Gastroesophageal sphincter (tissue), 3 donors: Measurements from ENCODE around the gene SIGLEC7.

Source experiments
- EP300 ChIP-seq: sonication (generic); formaldehyde crosslinking; IDR thresholded peaks from one replicate; pipeline ENCODE4 v1.6.1; 2017; ENCODE audit warnings: antibody characterized with exemption, mild to moderate bottlenecking
- POLR2A ChIP-seq, 2 donors: fragments of 450-650 bp; IDR thresholded peaks; one replicate each; pipeline ENCODE4 v1.6.1; 2017; ENCODE audit warnings: antibody characterized with exemption in 2 of 2, mild to moderate bottlenecking in 2 of 2, moderate library complexity in 1 of 2
- POLR2AphosphoS5 ChIP-seq: sonication (generic); formaldehyde crosslinking; IDR thresholded peaks from one replicate; pipeline ENCODE4 v1.6.1; 2017; ENCODE audit warnings: antibody characterized with exemption
- TF ChIP-seq, protein P1 (sequence below), 4 experiments: fragments of 200-600 bp in 2 of 4; fragments of 450-650 bp in 2 of 4; sonication (generic) in 1 of 4; IDR thresholded peaks; one replicate each; pipeline ENCODE4 v1.5.1; 2017 to 2019; ENCODE audit warnings: antibody characterized with exemption in 4 of 4, mild to moderate bottlenecking in 2 of 4, moderate library complexity in 2 of 4

DNA sequence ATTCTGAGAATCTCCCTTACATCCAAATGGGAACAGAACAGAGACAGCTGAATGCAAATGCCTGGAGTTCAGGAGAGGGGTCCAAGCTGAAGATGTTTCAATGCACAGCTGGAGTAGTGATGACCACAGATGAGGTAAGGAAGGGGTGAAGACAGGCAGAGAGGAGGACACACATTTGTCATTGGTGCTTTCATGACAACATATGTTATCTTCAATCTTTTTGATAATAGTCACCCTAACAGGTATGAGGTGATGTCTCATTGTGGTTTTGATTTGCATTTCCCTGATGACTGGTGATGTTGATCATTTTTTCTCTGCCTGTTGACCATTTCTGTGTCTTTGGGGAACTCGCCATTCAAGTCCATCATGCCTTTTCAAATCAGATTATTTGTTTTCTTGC, 19.2 kb downstream of the SIGLEC7 start:
- TF ChIP-seq EP300, result no peak
- TF ChIP-seq, protein P1, sequence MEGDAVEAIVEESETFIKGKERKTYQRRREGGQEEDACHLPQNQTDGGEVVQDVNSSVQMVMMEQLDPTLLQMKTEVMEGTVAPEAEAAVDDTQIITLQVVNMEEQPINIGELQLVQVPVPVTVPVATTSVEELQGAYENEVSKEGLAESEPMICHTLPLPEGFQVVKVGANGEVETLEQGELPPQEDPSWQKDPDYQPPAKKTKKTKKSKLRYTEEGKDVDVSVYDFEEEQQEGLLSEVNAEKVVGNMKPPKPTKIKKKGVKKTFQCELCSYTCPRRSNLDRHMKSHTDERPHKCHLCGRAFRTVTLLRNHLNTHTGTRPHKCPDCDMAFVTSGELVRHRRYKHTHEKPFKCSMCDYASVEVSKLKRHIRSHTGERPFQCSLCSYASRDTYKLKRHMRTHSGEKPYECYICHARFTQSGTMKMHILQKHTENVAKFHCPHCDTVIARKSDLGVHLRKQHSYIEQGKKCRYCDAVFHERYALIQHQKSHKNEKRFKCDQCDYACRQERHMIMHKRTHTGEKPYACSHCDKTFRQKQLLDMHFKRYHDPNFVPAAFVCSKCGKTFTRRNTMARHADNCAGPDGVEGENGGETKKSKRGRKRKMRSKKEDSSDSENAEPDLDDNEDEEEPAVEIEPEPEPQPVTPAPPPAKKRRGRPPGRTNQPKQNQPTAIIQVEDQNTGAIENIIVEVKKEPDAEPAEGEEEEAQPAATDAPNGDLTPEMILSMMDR (IDR thresholded peaks at IDR 0.05), result no peak
- no peak for TF ChIP-seq POLR2A (IDR thresholded peaks at IDR 0.05)
- TF ChIP-seq POLR2AphosphoS5, result no peak
